GM18858 (cell line): ENCODE data around the gene NPR3.

Experiments
- ATAC-seq: cut with Tn5 transposase; IDR thresholded peaks from one replicate; pipeline ENCODE4 v1.9.1; 2021; ENCODE audit not compliant: unreplicated experiment

Gene NPR3

DNA sequence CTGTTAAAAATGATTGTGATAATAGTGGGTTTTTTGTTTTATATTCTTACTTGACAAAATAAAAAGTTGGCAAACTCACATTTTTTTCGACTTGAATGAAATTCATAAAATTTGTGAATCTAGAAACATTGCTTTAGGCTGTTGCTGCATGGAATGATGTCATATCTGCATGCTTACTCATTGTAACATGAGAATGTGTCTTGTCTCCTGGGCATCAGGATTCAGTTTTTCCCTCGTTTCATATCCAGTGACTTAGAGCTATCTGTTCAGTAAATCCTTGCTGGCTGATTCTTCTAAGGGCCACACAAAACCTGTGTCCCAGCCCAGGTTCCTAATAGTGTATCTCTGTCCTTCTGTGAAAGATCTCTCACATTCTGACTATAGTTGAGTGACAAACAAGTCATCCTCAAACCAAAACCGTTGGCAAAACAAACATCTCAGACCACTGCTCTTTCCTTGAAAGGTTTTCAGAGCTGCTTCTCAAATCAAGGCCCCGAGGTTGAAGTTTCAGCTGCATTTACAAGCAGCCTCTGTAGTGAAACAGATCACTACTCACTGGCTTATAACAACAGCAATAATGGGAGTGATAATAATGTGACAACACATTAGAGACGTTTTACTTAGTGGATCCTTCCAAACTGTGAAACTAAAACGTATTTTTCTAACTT is 95.0 kb downstream of the NPR3 start:
- no peak for ATAC-seq

DNA sequence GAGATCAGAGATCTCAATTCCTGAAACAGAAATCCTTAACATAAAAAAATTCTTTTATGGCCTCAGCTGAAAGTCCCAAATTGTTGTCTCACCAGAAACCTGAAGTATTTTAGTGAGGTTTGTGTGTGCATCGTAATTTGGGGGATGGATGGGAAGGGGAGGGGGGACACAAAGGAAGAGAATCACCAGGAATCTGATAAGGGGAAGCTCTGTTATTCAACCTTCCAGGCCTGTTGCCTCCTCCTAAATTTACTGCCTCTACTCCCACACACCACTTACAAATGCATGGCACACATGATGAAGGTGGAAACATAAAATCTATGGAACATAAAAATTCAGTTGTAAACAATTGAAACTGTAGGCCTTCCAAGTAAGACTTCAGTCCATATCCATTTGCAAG is 97.7 kb downstream of the NPR3 start:
- no peak for ATAC-seq

DNA sequence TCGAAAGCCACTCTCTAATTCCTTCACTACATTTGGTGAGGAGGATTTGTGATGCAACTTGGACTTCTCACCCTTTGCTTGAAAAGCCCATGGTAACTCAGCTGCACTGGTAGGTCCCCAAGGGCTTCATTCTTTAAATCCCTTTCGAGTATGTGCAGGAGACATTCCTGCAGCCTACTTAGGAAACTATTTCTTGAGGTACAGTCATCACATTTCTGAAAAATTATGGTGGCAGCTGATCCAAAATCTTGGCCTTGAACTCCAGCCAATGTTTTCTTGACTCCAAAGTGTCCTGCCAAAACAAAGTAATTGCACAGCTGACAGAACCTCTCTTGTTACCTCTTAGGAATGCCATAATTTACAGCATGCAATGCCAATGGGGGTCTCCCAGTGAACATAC is 99.7 kb downstream of the NPR3 start:
- ATAC-seq = no peak

DNA sequence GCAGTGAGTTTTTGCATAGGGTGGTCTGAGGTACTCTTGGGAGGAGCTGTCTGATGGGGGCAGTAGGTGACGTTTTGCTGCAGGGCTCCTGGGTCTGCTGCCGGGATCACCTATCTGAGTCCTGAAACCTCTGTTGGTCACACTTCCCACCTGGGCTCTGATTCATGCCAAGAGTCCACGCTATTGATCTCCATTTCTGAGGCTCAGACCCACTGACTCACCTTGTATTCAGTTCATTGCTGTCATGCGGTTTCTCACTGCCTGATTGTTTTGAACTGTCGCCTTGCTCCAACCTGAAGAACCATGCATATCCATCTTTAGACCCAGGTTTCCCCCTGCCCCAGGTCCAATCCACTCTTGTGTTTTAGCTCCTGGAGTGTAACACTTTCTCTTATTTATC is 101.3 kb downstream of the NPR3 start:
- ATAC-seq = no peak

DNA sequence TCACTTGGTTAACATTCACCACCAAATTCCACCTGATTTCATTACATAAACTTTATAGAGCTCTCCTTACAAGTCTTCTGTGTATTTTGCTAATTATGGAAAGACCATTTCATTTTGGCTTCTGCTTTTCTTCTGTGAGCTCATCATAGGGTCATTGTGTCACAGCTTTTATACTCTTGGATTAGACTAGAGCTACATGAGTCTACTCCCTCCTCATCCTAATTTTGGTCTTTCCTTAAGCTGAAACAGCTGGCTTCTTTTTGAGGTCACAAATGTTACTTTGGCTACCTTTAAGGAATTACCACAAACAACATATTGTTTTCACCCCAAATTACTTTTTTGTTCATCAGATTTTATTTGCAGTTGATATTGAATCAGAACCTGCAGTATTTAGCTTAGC is 103.0 kb downstream of the NPR3 start:
- ATAC-seq = no peak

DNA sequence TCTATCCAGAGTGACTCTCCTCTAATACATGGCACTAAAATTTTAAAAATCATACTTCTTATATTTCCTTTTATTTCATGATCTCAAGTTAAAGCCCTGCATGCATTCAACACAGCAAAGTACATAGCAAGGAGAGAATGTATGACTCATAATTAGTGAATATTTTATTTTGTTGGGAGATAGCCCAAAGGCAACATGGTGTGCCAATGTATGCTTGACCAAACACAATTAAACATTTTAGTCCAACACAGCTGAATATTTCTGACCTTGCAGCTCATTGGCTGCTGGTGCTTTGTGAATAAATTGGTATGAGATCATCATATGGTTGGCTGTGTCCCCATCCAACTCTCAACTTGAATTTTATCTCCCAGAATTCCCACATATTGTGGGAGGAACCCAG is 103.5 kb downstream of the NPR3 start:
- ATAC-seq = no peak

DNA sequence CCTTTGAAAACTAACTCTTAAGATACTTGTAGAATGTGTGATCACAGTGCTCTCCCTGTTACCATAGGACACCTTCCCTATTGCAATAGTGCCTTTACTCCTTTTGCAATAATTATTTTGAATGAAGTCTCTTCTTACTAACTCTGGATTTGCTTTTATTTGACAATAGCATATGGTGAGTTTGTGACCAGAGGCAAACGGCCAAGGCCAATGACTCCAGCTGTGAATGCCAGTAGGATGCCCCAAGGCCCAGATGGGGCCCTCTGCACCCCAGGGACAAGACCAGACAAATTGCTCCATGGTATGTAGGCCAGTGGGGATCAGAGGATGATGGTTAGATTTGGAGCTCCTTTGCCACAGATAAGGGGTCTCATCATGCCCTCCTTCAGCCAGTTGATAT is 116.9 kb downstream of the NPR3 start:
- ATAC-seq = no peak

DNA sequence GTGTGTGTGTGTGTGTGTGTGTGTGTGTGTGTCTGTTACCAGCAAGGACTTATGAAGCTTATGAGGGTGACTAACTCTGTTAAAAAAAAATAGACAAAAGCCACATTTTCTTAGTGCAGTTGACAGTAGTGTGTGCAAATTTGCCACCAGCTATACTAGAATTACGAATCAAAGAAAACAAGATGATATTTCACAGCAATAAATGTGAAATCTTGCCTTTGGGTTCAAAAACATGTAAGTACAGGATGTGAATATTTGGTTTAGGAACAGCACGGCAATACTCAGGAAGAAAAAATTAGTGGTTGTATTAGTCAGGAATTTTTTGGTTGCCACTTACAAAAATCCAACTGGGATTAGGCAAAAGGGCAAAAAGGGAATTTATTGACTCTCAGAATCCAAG is 117.4 kb downstream of the NPR3 start:
- ATAC-seq = no peak

DNA sequence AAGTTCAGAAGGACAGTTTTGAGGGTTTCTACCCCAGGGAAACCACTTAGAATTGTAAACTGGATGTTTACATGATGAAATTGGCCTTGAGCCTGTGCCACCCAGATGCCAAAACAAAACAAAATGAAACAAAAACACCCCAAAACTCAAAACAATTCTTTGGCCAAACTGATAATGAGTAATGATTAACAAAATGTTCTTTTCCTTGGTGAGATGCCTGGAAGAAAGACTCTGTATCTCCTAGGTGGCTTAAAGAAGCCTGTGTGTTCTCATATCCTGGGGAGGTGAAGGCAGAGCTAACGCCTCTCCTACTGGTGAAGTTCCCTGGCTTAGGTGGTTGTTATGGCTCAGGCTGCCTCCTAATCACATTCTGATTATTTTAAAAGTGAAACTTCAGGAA is 120.5 kb downstream of the NPR3 start:
- ATAC-seq = no peak

DNA sequence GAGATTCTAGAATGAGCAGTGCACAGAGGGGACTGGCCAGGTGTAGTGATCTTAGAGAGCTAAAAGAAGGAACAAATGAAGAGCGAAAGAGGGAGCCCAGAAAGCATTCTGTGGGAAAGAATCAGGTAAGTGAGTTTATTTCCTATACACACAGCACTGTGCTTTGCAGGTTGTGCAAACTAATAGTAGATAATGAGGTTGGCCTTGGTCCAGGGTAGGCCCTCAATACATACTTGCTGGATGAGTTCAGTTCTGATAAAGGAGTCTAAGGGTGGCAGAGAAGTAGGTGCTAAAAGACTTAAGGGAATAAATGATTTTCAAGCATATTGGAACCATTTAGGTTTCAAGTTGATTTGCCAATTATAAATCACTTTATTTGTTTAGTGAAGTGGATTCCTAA is 122.0 kb downstream of the NPR3 start:
- no peak for ATAC-seq

DNA sequence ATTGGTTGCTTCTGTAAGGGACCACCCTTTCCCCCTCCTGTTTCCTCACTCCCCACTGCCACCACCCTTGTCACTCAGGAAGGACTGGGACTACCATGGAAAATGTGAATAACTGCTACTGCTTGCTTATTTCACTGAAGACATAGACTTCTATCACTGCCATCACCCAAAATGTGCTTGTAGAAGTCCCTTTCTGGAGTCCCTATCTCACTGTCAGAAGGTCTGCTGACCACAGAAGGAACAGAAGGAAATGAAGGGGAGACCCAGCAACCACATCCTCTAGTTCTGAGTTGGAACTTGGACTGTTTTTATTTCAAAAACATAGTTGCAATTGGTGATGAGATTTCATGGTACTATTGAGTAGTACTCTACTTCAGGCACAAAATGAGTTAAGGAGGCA is 122.5 kb downstream of the NPR3 start:
- ATAC-seq = no peak

DNA sequence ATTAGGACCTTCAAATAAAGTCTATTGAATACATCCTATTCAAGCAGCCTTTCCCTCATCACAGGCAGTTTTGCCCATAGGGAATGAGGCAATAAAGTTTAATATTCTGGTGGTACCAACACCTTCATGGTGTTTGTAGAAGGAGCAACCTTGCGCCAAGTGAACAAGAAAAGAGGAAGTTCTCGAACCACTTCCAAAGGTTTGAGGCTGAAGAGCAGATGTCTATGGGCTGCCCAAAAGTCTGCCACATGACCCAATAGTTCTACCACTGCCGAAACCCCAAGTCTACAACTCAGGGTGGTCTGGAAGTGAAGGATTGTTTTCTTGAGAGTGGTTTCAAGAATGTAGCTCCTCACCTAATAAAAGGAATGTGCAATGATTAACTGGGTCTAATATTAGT is 123.1 kb downstream of the NPR3 start:
- ATAC-seq = no peak

DNA sequence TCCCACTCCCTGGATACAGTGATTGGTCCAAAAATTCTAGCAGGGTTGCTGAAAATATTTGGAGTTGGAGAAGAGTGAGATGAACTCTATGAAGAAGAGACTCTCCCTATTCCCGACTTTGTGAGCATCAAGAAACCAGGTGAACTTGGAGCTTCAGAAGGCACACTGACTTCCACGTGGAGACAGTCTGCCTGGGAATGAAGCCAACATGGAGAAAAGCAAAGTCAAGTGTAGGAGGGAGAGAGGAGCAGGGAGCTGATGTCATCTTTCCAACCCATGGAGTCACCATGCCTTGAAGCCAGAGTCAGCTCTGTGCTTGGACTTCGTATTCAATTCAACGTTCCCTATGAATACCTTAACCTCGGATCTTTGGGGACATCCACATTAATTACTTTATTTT is 125.1 kb downstream of the NPR3 start:
- no peak for ATAC-seq

DNA sequence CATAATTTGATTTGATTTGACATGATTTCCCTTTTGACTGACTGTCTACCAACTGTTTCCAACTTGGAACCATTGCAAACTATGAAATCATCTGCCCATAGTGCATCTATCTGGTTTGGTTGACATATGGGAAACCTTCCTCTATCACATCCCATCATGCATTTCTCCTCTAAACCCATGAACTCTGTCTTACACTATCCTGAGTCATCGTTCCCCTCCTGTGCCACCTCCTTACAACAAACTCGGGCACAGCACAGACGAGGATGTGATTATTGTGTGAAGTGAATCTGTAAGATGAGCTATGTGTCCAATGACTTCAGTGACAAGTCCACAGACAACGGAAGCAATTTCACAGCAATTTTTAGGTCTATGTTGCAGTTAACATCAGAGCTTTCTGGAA is 126.1 kb downstream of the NPR3 start:
- ATAC-seq = no peak

DNA sequence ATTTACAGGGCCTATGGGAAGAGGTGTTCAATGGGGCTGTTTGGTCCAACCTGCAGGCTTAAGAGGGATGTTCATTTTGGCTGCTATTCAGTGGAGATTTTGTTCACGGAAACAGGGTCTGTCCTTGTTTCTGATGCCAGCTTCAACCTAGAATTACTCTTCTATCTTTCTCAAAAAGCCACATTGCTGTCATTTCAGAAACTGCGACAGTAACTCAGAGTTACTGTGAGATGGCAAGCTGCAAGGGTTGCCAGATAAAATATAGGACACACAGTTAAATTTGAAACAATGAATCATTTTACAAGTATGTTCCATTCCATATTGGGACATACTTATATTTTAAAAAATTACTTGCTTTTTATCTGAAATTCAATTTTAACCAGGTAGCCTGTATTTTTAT is 128.0 kb downstream of the NPR3 start:
- ATAC-seq = no peak

DNA sequence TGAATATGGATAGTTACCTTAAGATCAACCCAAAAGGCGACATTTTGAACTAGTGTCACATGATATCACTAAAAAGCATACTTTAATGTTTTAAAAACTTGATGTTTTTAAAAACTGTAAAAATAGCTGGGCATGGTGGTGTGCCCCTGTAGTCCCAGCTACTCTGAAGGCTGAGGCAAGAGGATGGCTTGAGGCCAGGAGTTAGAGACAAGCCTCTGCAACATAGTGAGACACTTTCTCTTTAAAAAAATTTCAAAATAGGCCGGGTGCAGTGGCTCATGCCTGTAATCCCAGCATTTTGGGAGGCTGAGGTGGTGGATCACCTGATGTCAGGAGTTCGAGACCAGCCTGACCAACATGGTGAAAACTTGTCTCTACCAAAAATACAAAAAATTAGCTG is 129.5 kb downstream of the NPR3 start:
- ATAC-seq = no peak
